Activated CD8-positive, alpha-beta T cell treated with anti-CD3 and anti-CD28 coated beads, Interleukin-2, amount 10 ng/mL, durations not matched to agents 7 days and 5 days (primary cell): ENCODE data around the gene ZSCAN23. TPM values are rescaled to one million over a fixed set of nuclear protein-coding genes. Genes with fewer than 3 reads are reported as not detected.

Experiments used
- ATAC-seq: fragments of 150-1000 bp; cut with Tn5 transposase; one replicate; pipeline ENCODE4 v1.10.0; 2021; ENCODE audit warnings: moderate library complexity
- CTCF ChIA-PET: fragments of 350-600 bp; sonication (Branson Sonifier 250); formaldehyde crosslinking; loops from one replicate; lab custom pipeline; 2021; ENCODE audit warnings: antibody characterized with exemption; lab: Charles Lee
- POLR2A ChIA-PET: fragments of 350-600 bp; sonication (Branson Sonifier 250); formaldehyde crosslinking; loops from one replicate; lab custom pipeline; 2021; ENCODE audit warnings: antibody characterized with exemption; lab: Charles Lee
- DNase-seq: peaks from one replicate; pipeline ENCODE4 v3.0.0-alpha.2; 2020
- H3K27ac Mint-ChIP-seq: one replicate; pipeline ENCODE4 v1.8.0; 2021; ENCODE audit warnings: mild to moderate bottlenecking, mixed read lengths
- H3K27me3 Mint-ChIP-seq: one replicate; pipeline ENCODE4 v1.8.0; 2021; ENCODE audit warnings: low read depth, mixed read lengths
- H3K36me3 Mint-ChIP-seq: one replicate; pipeline ENCODE4 v1.8.0; 2021; ENCODE audit warnings: low read depth, mixed read lengths
- H3K4me1 Mint-ChIP-seq: one replicate; pipeline ENCODE4 v1.8.0; 2021; ENCODE audit warnings: low read depth, mixed read lengths
- H3K4me3 Mint-ChIP-seq: one replicate; pipeline ENCODE4 v1.8.0; 2021; ENCODE audit warnings: mild to moderate bottlenecking, mixed read lengths
- H3K9me3 Mint-ChIP-seq: one replicate; pipeline ENCODE4 v1.8.0; 2022; ENCODE audit warnings: mixed read lengths; ENCODE audit not compliant: insufficient read depth
- total RNA-seq, 2 experiments: library from RNA; stranded (reverse); gene quantifications; one replicate each; pipeline ENCODE4 v1.2.3, GENCODE V29; 2021

Gene ZSCAN23
- total RNA-seq, 2 experiments from 2014 or later: 0.79 to 0.83 TPM

DNA sequence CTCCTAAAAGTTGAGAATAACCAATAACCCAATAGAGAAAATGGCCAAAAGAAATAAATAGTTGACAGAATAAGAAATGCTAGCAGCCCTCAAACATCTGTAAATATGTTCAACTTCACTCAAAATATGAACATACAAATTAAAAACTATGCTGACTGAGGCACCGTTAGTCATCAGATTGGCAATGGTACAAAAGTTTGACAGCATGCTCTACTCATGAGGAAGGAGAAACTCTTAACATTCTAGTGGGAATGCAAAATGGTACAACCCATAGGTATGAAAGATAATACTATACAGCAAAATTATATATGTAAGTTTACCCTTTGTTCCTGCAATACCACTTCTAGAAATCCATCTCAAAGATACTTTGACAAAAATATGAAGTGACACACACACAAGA lies 42.1 kb downstream of the ZSCAN23 start:
- CTCF ChIA-PET: interaction anchor here (1.1 kb wide), 1 partner anchor 24 kb away, joined by 3 read pairs; no protein-coding TSS in a partner anchor
- Mint-ChIP-seq H3K4me3 (no peak overlapping the region), H3K4me1 (peaks cover 61% of the 10 kb centered on the region), H3K27ac (no peak overlapping the region), H3K27me3 (peaks cover 10% of the 10 kb centered on the region), H3K9me3 (peaks cover 6% of the 10 kb centered on the region), H3K36me3 (peaks cover 33% of the 10 kb centered on the region)
- no peak for ATAC-seq
- no peak for DNase-seq
- POLR2A ChIA-PET: no interaction called here

- Mint-ChIP-seq H3K27ac (peak overlapping the region; percentile 96), H3K36me3 (peaks cover 43% of the 10 kb centered on the region), H3K27me3 (peaks cover 10% of the 10 kb centered on the region), H3K4me1 (peaks cover 65% of the 10 kb centered on the region), H3K9me3 (peaks cover 6% of the 10 kb centered on the region), H3K4me3 (peak overlapping the region; percentile 93)
- DNase-seq (no peak), ATAC-seq (no peak)
- CTCF ChIA-PET: no interaction called here
- POLR2A ChIA-PET: no interaction called here
Observed at GRCh38 chr6:28400122-28400451, 43.2 kb downstream of the ZSCAN23 start.

GRCh38 chr6:28399350-28400121 lies 43.8 kb downstream of the ZSCAN23 start, which contains the start of gene ZSCAN12:
ZSCAN12 (minus strand) TSS chr6:28399747; CDS start chr6:28398405, 1,342 bp downstream.
- H3K27ac Mint-ChIP-seq: peak within 1 kb of the TSS; percentile 96
- peaks cover 48% of the 10 kb centered on the region for H3K36me3 Mint-ChIP-seq
- peak; percentile 93 for ATAC-seq
- H3K4me1 Mint-ChIP-seq: peaks cover 69% of the 10 kb centered on the region
- ChIA-PET POLR2A (interaction anchor here (0.6 to 0.7 kb wide), 2 partner anchors 294 to 1266 kb away, joined by 3 to 4 read pairs; no protein-coding TSS in a partner anchor), CTCF (interaction anchor here (0.9 to 1.5 kb wide), 5 partner anchors 15 to 44 kb away, joined by 3 read pairs; partner anchors contain the start of gene ZSCAN23)
- H3K27me3 Mint-ChIP-seq: peaks cover 10% of the 10 kb centered on the region
- DNase-seq: peak; percentile 93
- H3K4me3 Mint-ChIP-seq: peak within 1 kb of the TSS; percentile 93
- peaks cover 6% of the 10 kb centered on the region for H3K9me3 Mint-ChIP-seq

DNA sequence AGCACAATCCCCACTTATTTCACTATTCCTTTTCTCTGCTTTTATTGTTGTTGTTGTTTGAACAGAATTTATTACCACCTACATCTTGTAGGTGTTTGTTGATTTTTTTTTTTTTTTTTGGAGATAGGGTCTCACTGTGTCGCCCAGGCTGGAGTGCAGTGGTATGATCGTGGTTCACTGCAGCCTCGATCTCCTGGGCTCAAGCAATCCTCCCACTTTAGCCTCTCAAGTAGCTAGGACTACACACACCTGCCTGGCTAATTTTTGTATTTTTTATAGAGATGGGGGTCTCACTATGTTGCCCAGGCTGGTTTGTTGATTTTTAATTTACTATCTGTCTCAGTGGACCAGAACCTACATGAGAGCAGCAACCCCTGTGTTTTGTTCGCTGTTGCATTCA lies 47.4 kb downstream of the ZSCAN23 start:
- no peak overlapping the region for H3K4me3 Mint-ChIP-seq
- ATAC-seq: no peak
- POLR2A ChIA-PET: no interaction called here

DNA sequence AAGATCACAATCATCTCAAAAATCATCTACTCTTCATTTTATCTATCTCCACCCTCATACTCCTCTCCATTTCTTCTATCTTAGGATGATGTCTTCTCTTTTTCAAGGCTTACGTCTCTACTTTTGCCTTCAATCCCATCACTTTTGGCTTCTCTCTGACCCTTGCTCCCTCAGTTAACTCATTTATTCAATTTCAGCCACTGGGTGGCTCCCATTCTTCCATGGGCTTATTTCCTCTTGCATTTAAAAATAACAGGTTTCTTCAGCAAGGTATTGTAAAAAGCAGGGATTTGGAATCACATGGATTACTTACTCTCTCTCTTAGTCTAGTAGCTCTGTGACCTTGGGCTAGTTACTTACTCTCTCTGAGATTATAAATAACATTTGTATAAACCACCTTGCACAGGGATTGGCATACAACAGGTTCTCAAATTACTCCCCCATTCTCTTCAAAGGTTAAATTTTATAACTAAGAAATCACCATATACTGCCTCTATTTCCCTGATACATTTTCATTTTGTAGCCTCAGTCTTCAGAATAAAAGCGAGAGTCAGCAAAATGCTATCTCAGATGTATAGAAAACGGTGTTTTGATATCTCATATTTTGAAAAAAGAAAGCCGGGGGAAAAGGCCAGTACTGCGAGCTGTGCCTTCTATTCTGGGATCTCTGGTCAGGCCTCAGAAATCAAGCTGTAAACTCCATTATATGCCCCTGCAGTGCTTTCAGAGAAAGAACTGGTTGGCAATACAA lies 49.2 kb downstream of the ZSCAN23 start:
- H3K36me3 Mint-ChIP-seq: peaks cover 88% of the 10 kb centered on the region
- no peaks in the 10 kb centered on the region for H3K27me3 Mint-ChIP-seq
- ChIA-PET POLR2A (no interaction called here), CTCF (interaction anchor here (0.5 to 4.0 kb wide), 5 partner anchors 11 to 329 kb away, joined by 3 to 14 read pairs (median 3); no protein-coding TSS in a partner anchor)
- H3K4me3 Mint-ChIP-seq: no peak overlapping the region
- peaks cover 16% of the 10 kb centered on the region for H3K9me3 Mint-ChIP-seq
- DNase-seq (no peak), ATAC-seq (no peak)
- peak overlapping the region; percentile 5 for H3K27ac Mint-ChIP-seq
- H3K4me1 Mint-ChIP-seq: peaks cover 55% of the 10 kb centered on the region

More for the DNA sequence above, 47.4 kb downstream of the ZSCAN23 start:
- DNase-seq: no peak
- Mint-ChIP-seq H3K27me3 (no peaks in the 10 kb centered on the region), H3K36me3 (peaks cover 70% of the 10 kb centered on the region), H3K4me1 (peaks cover 65% of the 10 kb centered on the region), H3K9me3 (peaks cover 15% of the 10 kb centered on the region), H3K27ac (no peak overlapping the region)
- CTCF ChIA-PET: interaction anchor here (4.0 kb wide), 1 partner anchor 13 kb away, joined by 14 read pairs; no protein-coding TSS in a partner anchor

GRCh38 chr6:28390688-28391087 lies 52.6 kb downstream of the ZSCAN23 start:
- Mint-ChIP-seq H3K9me3 (peaks cover 16% of the 10 kb centered on the region), H3K27me3 (no peaks in the 10 kb centered on the region), H3K4me1 (peaks cover 31% of the 10 kb centered on the region), H3K4me3 (no peak overlapping the region), H3K36me3 (peaks cover 89% of the 10 kb centered on the region), H3K27ac (no peak overlapping the region)
- POLR2A ChIA-PET: no interaction called here
- no peak for ATAC-seq
- no peak for DNase-seq
- CTCF ChIA-PET: no interaction called here

DNA sequence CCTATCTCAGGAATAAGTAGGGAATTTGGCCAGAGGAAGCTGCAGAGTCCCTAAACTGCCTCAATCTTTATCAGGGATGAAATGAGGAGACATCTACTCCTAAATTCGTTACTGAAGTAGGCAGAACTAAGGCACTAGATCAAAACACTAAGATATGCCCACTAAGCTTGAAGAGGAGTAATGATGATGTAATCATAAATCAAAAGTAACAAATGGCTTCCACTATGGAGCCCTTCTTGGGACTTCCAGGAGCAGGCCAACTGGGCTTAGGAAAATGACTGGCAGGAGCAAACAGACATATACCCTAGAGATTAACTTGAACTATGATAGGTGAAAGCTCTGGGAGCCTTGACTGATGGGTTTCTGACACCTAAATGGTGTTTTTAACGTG lies 59.2 kb downstream of the ZSCAN23 start:
- no peak overlapping the region for H3K4me3 Mint-ChIP-seq
- POLR2A ChIA-PET: interaction anchor here (1.6 kb wide), 1 partner anchor 41 kb away, joined by 5 read pairs; no protein-coding TSS in a partner anchor
- no peak for DNase-seq
- H3K36me3 Mint-ChIP-seq: peaks cover 93% of the 10 kb centered on the region
- H3K4me1 Mint-ChIP-seq: peaks cover 17% of the 10 kb centered on the region
- CTCF ChIA-PET: interaction anchor here (0.9 to 4.8 kb wide), 6 partner anchors 11 to 49 kb away, joined by 3 to 32 read pairs (median 3); partner anchors contain the start of genes ZSCAN12 and ZSCAN31
- peaks cover 13% of the 10 kb centered on the region for H3K9me3 Mint-ChIP-seq
- no peak overlapping the region for H3K27ac Mint-ChIP-seq
- no peak for ATAC-seq
- no peaks in the 10 kb centered on the region for H3K27me3 Mint-ChIP-seq

- Mint-ChIP-seq H3K36me3 (peaks cover 87% of the 10 kb centered on the region), H3K4me1 (peaks cover 15% of the 10 kb centered on the region), H3K4me3 (peak overlapping the region; percentile 16), H3K27ac (no peak overlapping the region), H3K27me3 (no peaks in the 10 kb centered on the region), H3K9me3 (peaks cover 14% of the 10 kb centered on the region)
- ATAC-seq (no peak), DNase-seq (peak; percentile 24)
- CTCF ChIA-PET: interaction anchor here (0.8 to 4.8 kb wide), 9 partner anchors 11 to 131 kb away, joined by 3 to 32 read pairs (median 3); partner anchors contain the start of genes PGBD1, ZKSCAN4 and ZSCAN31
- POLR2A ChIA-PET: interaction anchor here (1.6 kb wide), 1 partner anchor 42 kb away, joined by 5 read pairs; no protein-coding TSS in a partner anchor
Observed at GRCh38 chr6:28383235-28384142, 59.8 kb downstream of the ZSCAN23 start.

Other genes with a start within 250 kb of the ZSCAN23 start
- gene ZSCAN9, start 218.2 kb downstream of the ZSCAN23 start, total RNA-seq: 1 to 10 TPM; 4.1 to 4.5 TPM
- gene ZKSCAN4, start 191.2 kb downstream of the ZSCAN23 start, total RNA-seq: 1 to 10 TPM; 6.9 to 7.7 TPM
- gene NKAPL, start 184.2 kb downstream of the ZSCAN23 start, total RNA-seq: not detected
- 1 to 10 TPM; 6.7 to 9.7 TPM for gene ZSCAN26, start 176.3 kb downstream of the ZSCAN23 start, total RNA-seq
- 1 to 10 TPM; 3.6 to 4.0 TPM for gene PGBD1, start 161.9 kb downstream of the ZSCAN23 start, total RNA-seq
- gene ZSCAN31, start 107.3 kb downstream of the ZSCAN23 start, total RNA-seq: under 1 TPM; 0.68 to 0.78 TPM
- 1 to 10 TPM; 4.6 to 5.0 TPM for gene ZKSCAN3, start 93.5 kb downstream of the ZSCAN23 start, total RNA-seq
- gene ZSCAN12, start 43.7 kb downstream of the ZSCAN23 start, total RNA-seq: 10 to 100 TPM; 10.8 to 11.4 TPM
- not detected for gene GPX6, start 72.3 kb upstream of the ZSCAN23 start, total RNA-seq
- not detected for gene GPX5, start 82.4 kb upstream of the ZSCAN23 start, total RNA-seq